Lower leg skin (tissue), 3 donors: Measurements from ENCODE around the gene LRRC34.

Experiments
- CTCF ChIP-seq, 3 donors: fragments of 450-650 bp; IDR thresholded peaks; one replicate each; pipeline ENCODE4 v1.5.1; 2016; ENCODE audit warnings: antibody characterized with exemption in 3 of 3, mild to moderate bottlenecking in 3 of 3, moderate library complexity in 2 of 3
- POLR2A ChIP-seq, 2 donors: fragments of 450-650 bp; IDR thresholded peaks; one replicate each; pipeline ENCODE4 v1.6.1; 2016 to 2017; ENCODE audit warnings: antibody characterized with exemption in 2 of 2, mild to moderate bottlenecking in 1 of 2, moderate library complexity in 1 of 2

- no peak for TF ChIP-seq POLR2A (IDR thresholded peaks at IDR 0.05)
- no peak for TF ChIP-seq CTCF (IDR thresholded peaks at IDR 0.05)
Observed at GRCh38 chr3:169790687-169791429, 21.8 kb downstream of the LRRC34 start.
